ENCODE measurements around the gene BRAT1. TPM values are rescaled to one million over a fixed set of nuclear protein-coding genes. Genes with fewer than 3 reads are reported as not detected.

The BRAT1 gene
- total RNA-seq, 2 experiments from 2014 or later = 44.7 to 52.0 TPM

DNA sequence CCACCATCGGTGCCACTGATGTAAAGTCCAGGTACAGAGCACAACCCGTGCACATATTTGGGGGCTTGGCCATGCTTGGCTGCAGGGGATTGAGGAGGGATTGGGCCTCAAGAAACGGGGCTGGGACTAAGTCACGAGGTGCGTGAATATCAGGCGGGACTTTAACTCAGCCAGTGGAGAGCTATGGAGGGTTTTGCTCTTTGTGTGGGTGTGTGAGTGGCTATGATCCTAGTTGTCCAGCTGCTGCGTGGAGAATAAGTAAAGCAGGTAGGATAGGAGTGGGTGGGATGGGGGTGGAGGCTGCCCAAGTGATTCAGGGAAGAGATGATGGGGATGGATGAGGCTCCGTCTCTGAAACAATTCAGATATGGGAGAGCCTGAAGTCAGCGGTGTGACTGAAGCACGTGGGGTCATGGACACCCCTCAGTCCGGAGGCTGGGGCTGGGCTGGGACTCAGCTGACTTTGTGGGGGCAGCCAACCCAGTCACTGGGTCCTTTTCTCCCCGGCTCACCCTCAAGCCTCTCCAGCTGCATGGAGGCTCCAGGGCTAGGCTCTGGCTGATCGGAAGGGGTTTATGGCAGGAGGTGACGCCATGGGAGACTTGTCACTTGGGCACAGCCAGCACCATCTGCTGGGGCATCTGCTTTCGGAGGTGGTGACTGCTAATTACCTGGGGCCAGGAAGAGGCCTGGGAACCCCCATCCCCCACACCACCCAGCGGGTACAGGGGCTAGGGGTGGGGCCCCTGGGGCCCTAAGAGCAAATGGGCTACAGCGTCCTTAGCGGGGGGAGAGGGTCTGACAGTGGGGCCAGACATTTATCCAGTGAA is 37.4 kb downstream of the BRAT1 start:
- TF ChIP-seq, protein P1, sequence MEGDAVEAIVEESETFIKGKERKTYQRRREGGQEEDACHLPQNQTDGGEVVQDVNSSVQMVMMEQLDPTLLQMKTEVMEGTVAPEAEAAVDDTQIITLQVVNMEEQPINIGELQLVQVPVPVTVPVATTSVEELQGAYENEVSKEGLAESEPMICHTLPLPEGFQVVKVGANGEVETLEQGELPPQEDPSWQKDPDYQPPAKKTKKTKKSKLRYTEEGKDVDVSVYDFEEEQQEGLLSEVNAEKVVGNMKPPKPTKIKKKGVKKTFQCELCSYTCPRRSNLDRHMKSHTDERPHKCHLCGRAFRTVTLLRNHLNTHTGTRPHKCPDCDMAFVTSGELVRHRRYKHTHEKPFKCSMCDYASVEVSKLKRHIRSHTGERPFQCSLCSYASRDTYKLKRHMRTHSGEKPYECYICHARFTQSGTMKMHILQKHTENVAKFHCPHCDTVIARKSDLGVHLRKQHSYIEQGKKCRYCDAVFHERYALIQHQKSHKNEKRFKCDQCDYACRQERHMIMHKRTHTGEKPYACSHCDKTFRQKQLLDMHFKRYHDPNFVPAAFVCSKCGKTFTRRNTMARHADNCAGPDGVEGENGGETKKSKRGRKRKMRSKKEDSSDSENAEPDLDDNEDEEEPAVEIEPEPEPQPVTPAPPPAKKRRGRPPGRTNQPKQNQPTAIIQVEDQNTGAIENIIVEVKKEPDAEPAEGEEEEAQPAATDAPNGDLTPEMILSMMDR (conservative IDR thresholded peaks at IDR 0.05; ENCODE audit: low read length) = no peak
- no peak for TF ChIP-seq EZH2phosphoT487 (IDR thresholded peaks at IDR 0.05; ENCODE audit: borderline replicate concordance, low read depth, low read length)
- intact Hi-C loops (cut with micrococcal nuclease; ENCODE audit: unreplicated experiment) = no loop called here
- H3K79me2 ChIP-seq (ENCODE audit: insufficient read depth, low read depth, low read length) = no peaks in the 10 kb centered on the region

DNA sequence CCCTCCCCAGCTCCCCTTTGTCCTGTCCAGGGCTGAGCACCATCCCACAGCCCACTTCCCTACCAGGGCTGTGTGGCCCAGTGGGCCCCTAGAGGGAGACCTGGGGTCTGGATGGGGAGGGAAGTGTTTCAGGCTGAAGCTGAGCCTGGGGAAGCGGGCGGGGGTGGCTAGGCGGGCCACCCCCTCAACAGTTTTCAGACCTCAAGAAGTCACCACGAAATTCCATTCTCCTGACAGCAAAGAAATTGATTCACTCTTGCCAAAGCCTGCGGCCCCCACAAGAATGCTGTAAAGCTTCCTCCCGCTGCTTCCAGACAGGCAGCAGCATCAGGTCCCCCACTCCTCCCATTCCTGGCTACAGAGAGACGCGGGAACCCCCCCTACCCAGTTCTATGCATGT is 38.3 kb downstream of the BRAT1 start:
- no TSS peak for BruUV-seq (replicated peaks)
- H3K27ac ChIP-seq (ENCODE audit: low read depth, low read length, poor library complexity, severe bottlenecking) = no peak overlapping the region
- no peak for DNase-seq (ENCODE audit: low spot score)
- H3K9me2 ChIP-seq (ENCODE audit: insufficient read depth, low read length) = no peaks in the 10 kb centered on the region
- H4K20me1 ChIP-seq (ENCODE audit: insufficient read depth, low read length) = no peaks in the 10 kb centered on the region
- ChIA-PET CTCF (ENCODE audit: unreplicated experiment) (no interaction called here), POLR2A (interaction anchor here (0.6 kb wide), 1 partner anchor 223 kb away, joined by 4 read pairs; no protein-coding TSS in a partner anchor)
- intact Hi-C loops (cut with micrococcal nuclease; ENCODE audit: unreplicated experiment) = no loop called here
- peaks cover 34% of the 10 kb centered on the region for H3K4me1 ChIP-seq (ENCODE audit: insufficient read depth, low read length, poor library complexity, severe bottlenecking)
- H3K9me3 ChIP-seq (ENCODE audit: low read length) = no peaks in the 10 kb centered on the region
- H3K4me2 ChIP-seq (ENCODE audit: low read length) = no peak overlapping the region
- TF ChIP-seq, protein P1 (conservative IDR thresholded peaks at IDR 0.05; ENCODE audit: low read length) = no peak
- TF ChIP-seq EZH2phosphoT487 (IDR thresholded peaks at IDR 0.05; ENCODE audit: borderline replicate concordance, low read depth, low read length) = no peak
- no peak overlapping the region for H3K4me3 ChIP-seq (ENCODE audit: low read depth, low read length, poor library complexity, severe bottlenecking)
- no peaks in the 10 kb centered on the region for H3K36me3 ChIP-seq (ENCODE audit: insufficient read depth, low read length)
- no peak overlapping the region for H2AFZ ChIP-seq (ENCODE audit: low read length)
- no peaks in the 10 kb centered on the region for H3K79me2 ChIP-seq (ENCODE audit: insufficient read depth, low read depth, low read length)

More for the DNA sequence above, 37.4 kb downstream of the BRAT1 start:
- Histone ChIP-seq H4K20me1 (ENCODE audit: insufficient read depth, low read length) (no peaks in the 10 kb centered on the region), H3K4me2 (ENCODE audit: low read length) (no peak overlapping the region), H3K27ac (ENCODE audit: low read depth, low read length, poor library complexity, severe bottlenecking) (no peak overlapping the region), H3K9me2 (ENCODE audit: insufficient read depth, low read length) (no peaks in the 10 kb centered on the region), H3K36me3 (ENCODE audit: insufficient read depth, low read length) (no peaks in the 10 kb centered on the region), H2AFZ (ENCODE audit: low read length) (no peak overlapping the region), H3K9me3 (ENCODE audit: low read length) (no peaks in the 10 kb centered on the region), H3K4me3 (ENCODE audit: low read depth, low read length, poor library complexity, severe bottlenecking) (no peak overlapping the region), H3K4me1 (ENCODE audit: insufficient read depth, low read length, poor library complexity, severe bottlenecking) (peaks cover 34% of the 10 kb centered on the region)
- BruUV-seq (replicated peaks) = no TSS peak
- no peak for DNase-seq (ENCODE audit: low spot score)
- ChIA-PET POLR2A (interaction anchor here (0.6 kb wide), 1 partner anchor 51 kb away, joined by 4 read pairs; no protein-coding TSS in a partner anchor), CTCF (ENCODE audit: unreplicated experiment) (no interaction called here)

DNA sequence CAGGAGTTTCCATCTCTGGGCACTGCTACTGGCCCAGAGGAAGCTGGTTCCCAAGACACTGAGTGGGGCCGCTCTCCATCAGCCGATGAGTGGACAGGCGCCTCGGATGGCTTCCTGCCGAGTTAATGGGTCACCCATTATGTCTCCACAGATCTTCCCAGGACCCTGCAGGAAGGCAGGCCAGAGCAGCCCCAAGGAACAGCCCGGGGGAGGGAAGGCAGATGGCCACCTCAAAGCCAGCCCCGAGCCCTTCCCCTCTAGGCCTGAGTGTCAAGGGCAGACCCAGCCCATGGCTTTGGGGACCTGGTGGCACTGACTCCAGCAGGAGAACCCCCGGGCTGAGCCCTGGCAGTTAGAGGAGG is 39.1 kb downstream of the BRAT1 start:
- no TSS peak for BruUV-seq (replicated peaks)
- ChIA-PET CTCF (ENCODE audit: unreplicated experiment) (no interaction called here), POLR2A (interaction anchor here (0.6 kb wide), 1 partner anchor 224 kb away, joined by 4 read pairs; no protein-coding TSS in a partner anchor)
- peaks cover 41% of the 10 kb centered on the region for H3K4me1 ChIP-seq (ENCODE audit: insufficient read depth, low read length, poor library complexity, severe bottlenecking)
- no peak overlapping the region for H3K4me3 ChIP-seq (ENCODE audit: low read depth, low read length, poor library complexity, severe bottlenecking)
- no peak overlapping the region for H2AFZ ChIP-seq (ENCODE audit: low read length)
- no peaks in the 10 kb centered on the region for H4K20me1 ChIP-seq (ENCODE audit: insufficient read depth, low read length)
- intact Hi-C loops (cut with micrococcal nuclease; ENCODE audit: unreplicated experiment) = no loop called here
- DNase-seq (ENCODE audit: low spot score) = no peak
- no peaks in the 10 kb centered on the region for H3K9me3 ChIP-seq (ENCODE audit: low read length)
- no peak overlapping the region for H3K4me2 ChIP-seq (ENCODE audit: low read length)
- no peaks in the 10 kb centered on the region for H3K79me2 ChIP-seq (ENCODE audit: insufficient read depth, low read depth, low read length)
- no peak for TF ChIP-seq EZH2phosphoT487 (IDR thresholded peaks at IDR 0.05; ENCODE audit: borderline replicate concordance, low read depth, low read length)
- TF ChIP-seq, protein P1 (conservative IDR thresholded peaks at IDR 0.05; ENCODE audit: low read length) = no peak
- H3K36me3 ChIP-seq (ENCODE audit: insufficient read depth, low read length) = no peaks in the 10 kb centered on the region
- no peaks in the 10 kb centered on the region for H3K9me2 ChIP-seq (ENCODE audit: insufficient read depth, low read length)
- no peak overlapping the region for H3K27ac ChIP-seq (ENCODE audit: low read depth, low read length, poor library complexity, severe bottlenecking)
